Measurements from ENCODE around the gene AADAC.
"Not testable (repeated sequence)": the region's sequence is repeated elsewhere in the genome, so short reads cannot be mapped to it uniquely, and the experiment has no call there.

Gene AADAC

DNA sequence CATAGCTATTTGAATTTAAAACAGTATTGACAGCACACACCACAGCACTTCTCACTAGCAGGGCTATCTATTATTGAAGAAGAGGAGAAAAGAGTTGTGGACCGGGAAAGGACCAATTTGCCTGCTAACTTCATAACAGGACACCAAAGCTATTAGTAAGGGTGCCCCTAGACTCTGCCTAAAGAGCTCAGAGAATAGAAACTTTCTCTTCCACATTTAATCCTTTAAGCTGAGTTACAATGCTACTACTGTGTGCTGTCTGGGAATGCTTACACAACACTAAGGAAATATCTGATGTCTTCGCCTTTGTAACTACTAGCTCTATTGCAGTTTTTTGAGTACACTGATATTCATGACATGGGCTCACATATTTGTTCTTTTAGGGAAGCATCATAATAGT lies 13.5 kb upstream of the AADAC start:
- no peak for DNase-seq

DNA sequence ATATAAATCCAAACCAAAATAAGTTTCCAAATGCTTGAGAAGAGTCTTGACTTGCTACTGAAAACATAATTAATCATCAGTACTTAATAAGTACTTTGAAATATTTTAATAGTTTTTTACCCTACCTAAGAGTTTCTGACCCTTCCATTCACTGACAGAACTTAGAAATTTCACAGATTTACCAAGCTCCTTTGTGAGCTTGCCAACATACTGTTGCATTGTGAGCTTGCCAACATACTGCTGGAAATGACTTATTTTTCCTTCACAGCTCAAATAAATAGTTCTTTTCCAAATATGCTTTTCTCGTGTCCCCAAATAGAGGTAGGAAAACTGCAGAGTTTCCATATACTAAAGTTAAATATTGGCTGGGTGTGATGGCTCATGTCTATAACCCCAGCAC lies 9.6 kb upstream of the AADAC start:
- DNase-seq: no peak

DNA sequence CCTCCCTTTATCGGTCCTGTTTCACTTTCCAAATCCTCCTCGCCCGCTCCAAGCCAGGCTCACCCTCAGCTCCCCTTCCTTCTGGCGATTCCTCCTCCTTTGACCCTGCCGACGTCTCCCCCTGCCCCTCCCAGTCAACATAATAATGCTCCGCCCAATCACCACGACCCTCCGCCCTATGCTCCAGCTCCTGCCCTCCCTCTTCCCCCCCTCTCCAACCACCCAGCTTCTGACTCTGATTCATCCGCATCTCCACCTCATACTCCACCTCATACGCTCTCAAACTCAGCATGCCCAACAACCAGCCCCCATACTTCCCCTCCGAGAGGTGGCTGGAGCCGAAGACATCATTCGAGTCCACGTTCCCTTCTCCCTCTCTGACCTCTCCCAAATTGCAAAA lies 7.1 kb upstream of the AADAC start:
- DNase-seq: no peak

DNA sequence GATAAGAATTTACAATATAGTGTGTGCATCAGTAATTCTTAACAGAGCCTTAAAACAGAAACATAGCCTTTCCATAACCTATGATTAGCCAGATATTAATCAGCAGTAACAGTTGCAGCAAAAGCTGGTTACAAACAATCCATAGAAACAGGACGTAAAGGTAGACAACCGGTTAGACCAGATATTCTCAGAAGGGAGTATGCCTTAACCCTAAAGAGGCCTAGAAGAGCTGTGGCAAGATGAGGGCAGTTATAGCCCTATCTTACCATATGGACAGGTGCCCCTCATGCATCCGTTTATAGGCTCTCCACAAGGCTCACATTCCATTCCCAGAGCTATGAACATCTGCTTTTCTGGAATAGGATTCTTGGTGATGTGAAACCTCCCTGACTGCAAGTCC lies 5.0 kb upstream of the AADAC start:
- not testable (repeated sequence) for DNase-seq

DNA sequence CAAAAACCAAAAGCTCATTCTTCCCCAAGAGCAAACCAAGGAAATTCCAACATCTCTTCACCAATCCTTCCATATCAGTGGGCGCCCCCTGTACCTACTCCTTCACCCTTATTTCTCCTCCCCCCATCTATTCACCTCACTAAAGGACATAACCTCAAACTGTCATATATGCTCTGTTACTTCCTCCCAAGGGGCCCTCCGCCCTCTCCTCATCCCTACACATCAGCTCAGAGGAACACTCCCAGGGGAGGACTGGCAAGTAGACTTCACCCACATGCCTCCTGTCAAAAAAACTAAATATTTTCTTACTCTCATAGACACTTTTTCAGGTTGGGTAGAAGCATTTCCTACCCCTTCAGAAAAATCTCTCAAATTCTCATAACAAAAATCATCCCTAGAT lies 2.4 kb upstream of the AADAC start:
- no peak for DNase-seq

DNA sequence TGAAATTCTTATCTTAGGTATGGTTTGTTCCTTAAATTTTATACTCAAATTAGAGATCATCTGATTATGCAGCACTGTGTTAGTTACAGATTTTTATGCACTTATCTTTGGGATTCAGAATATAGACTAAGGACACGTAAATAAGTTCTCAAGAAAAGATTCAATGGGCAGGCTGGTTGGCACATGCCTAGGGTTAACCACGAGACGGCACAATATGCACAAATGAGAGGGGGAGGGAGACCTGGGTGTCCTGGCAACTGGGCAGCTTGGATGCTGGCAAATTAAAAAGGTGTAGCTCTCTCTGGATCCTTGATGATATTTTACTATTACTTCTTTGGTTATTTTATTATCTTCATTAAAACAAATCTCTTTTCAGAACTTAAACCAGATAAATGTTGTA lies 672 bp downstream of the AADAC start:
- DNase-seq: no peak

DNA sequence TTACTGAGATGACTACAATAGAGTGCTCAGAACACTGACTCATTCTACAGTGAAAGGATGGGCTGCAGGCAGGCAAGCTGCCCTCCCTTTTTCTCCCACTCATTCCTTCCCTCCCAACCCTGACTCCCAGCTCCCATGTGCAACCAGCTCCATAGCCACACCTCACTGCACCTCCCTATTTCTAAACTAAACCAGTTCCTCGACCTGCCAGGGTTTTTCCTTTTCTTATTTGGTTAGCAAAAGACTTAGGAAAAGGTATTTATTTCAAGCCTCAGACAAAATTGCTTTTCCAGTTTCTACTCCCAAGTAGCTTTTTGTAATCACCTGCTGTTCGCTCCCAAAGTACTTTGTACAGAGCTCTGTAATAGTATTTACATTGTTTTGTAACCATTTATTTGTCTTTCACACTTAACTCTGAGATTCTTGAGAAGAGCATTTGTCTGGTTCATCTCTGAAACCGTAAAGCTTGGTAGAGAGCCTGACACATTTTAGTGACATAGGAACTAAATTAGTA lies 2.2 kb downstream of the AADAC start:
- DNase-seq: no peak

DNA sequence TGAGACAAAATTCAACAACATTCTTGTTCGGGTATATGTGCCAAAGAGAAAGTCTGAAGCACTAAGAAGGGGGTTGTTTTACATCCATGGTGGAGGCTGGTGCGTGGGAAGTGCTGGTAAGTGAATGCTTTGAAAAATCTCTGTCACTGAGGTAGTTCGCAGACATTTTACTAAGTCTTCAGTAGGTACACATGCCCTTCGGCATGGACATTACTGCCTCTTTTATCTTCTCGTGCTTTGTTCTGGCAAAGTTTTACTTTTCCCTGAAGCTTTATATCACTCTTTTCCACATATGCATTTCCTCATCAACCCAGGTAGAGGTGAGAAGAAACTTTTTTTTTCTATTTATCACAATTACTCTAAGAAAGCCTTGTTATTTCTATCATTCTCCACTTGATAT lies 3.6 kb downstream of the AADAC start:
- no peak for DNase-seq

DNA sequence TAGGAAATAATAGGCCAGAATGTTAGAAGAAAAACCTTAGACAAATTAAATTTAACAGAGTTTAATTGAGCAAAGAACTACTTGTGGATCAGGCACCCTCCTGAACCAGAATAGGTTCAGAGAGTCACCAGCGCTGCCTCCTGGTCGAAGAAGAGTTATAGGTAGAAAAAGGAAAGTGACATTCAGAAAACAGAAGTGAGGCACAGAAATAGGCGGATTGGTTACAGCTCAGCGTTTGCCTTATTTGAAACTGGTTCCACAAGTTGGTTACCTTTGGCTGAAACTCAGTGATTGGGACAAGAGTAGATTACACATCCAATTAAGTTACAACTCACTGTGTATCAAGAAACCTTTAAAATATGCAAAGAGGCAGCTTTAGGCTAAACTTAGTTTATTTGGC lies 4.4 kb downstream of the AADAC start:
- DNase-seq: no peak

DNA sequence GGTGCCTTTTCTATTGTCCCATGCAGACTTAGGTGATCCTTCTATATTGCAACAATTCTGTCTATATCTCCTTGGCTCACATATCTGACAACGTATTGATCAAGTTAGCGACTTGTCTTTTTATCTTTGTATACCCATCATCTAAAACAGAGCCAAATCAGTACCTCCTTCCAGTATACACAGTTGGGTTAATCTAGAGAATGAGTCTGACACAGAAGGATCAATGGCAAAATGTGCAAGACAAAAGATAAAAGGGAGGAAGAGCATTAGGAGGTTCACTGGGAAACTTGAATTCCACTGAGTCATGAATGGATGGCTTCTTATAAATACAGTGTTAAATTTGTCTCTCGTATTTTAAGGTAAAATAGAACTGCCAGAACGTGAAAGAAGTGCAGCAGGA lies 6.0 kb downstream of the AADAC start:
- no peak for DNase-seq

DNA sequence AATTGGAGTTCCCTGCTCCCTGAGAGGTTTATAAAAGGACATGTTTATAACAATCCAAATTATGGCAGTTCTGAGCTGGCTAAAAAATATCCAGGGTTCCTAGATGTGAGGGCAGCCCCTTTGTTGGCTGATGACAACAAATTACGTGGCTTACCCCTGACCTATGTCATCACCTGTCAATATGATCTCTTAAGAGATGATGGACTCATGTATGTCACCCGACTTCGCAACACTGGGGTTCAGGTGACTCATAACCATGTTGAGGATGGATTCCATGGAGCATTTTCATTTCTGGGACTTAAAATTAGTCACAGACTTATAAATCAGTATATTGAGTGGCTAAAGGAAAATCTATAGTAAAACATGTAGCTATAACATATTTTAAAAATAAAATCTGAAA lies 13.9 kb downstream of the AADAC start:
- no peak for DNase-seq

DNA sequence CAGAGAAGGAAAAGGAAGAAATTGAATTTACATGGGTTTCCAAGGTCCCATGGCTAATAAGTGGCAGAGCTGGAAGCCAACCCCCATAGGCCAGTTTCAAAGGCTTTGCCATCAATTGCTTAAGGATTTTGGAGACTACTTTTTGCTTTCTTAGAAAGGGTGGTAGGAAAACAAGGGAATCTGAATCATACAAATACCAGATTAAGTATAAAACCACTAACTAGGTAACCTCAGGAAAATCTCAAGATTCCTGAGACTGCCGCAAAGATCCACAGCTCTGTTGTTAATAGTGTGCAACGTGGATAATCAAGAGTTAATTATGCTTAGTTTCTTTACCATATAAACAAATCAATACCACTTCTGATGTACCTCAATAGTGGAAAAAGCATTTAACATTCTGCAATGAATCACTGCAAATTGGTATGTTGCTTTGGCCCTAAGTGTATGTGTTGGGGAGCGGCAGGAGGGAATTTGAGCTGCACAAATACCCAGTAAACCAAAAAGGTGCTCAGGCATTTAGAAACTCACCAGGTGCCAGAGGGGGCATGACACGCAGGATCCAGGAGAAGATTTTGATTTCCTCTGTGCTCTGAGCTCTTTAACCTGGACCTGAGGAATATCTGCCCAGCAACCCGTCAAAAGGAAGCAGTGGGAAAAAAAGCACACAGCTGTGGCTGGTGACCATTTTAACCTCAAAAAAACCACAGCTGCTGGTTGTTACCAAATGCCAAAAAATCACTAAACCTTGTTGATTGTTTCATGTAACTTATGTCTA lies 22.0 kb downstream of the AADAC start:
- DNase-seq: no peak

DNA sequence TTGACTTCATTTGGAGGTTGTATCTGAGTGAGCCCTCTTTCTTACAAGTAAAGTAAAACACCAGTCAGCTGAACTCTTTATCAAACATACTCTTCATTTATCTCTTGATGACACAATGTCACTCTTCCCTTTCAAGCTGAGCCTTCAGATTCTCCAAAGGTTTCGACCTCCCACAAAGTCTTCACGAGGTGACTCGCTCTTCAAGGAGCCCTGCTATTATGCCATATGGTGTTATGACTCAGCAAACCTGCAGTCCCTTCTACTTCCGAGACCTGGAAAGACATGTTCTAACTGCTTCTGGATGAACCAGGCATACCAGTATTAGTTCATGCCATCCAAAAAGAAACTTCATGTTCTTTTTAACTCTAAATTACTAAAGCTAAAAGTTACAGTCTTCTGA lies 23.1 kb downstream of the AADAC start:
- no peak for DNase-seq

DNA sequence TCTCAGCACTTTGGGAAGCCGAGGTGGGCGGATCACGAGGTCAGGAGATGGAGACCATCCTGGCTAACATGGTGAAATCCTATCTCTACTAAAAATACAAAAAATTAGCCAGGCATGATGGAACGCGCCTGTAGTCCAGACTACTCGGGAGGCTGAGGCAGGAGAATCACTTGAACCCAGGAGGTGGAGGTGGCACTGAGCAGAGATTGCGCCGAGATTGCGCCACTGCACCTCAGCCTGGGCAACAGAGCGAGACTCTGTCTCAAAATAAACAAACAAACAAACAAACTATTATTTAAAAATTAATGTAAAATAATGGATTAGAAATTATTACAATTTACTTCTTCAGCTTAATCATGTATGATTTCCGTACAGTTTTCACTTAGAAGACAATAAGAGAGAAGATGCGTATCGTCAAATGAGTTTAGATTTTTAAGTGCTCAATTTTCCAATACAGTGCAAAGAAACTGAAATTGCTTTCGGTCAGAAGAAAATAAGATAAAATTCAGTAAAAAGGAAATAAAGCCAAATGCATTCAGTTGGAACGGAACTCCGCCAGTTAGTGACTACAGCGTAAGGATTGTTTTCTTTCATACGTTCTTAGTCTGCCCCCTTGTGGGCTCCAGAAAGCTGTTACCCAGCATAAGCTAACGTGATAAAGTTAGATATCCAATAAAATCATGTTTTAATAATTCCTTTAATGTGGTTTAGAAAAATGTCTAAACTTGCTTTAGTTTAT lies 24.8 kb downstream of the AADAC start:
- DNase-seq: no peak

DNA sequence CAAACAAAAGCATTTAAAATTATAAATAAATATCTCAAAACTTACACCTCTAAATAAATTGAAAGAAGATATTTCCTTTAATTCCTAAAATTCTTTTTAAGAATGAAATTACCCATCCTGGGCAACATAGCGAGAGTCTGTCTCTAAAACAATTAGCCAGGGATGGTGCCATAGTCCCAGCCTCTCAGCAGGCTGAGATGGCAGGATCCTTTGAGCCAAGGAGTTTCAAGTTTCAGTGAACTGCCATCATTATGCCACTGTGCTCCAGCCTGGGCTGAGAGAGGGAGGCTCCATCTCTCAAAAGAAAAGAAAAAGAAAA lies 25.4 kb downstream of the AADAC start:
- DNase-seq: no peak

DNA sequence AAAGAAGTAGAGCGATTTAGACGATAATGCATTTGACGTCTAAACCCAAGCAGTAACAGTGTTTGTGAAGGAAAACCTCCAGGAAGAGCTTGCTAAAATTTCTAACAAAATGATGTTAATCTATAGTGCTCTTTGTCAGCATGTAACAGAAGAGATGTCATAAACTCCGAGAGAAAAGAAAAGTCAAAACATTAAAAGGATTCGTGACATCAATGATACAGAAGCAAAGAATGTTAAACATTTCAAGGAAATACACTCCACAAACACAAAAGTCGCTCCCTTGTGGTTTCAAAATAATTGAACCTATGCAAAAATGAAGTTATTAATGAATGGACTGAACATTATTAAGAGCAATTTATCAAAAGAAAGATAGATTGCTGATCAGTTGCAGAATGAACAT lies 27.9 kb downstream of the AADAC start:
- DNase-seq: no peak

DNA sequence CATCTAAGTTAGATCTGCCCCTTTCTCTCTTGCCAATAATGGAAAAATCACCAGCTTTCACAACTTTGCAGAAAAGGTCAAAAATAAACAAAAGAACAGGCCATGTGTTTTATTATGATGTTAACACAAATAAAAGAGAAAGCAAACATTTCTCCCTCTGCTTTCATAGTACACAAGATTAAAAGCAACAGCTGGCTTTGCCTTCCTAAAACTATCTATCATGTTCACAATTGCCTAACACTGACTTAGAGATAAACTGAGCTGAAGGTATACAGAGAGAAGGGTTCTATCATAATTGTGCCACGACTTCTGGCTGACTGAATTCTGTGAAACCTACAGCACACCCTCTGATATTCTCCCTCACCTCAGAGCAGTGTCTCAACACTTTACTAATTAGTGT lies 29.4 kb downstream of the AADAC start:
- DNase-seq: no peak

DNA sequence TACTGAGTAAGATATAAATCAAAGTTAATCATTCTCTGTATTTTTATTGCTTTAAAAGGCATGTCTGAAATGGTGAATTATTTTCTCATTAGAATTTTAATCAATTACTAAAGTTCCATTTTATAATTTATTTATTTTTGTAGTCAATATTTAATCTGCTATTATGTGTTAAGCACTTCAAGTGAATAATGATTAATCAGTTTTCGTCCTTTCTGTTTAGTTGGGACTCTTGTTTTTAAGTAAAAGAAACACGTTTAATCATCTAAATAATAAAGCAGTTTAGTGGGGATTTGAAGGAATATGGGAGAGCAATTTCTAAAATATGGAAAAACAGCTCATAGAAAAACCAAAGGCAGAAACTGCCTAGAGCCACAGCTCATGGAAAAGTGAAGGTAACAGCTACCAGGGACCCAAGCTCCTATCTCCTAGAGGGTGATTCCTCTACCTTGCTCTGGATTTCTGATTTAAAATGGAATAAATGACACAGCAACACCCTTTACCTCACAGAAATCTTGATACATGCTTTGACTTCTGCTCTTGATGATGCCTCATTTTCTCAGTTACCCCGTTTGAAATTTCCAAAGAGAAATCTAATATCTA lies 31.5 kb downstream of the AADAC start:
- DNase-seq: no peak

DNA sequence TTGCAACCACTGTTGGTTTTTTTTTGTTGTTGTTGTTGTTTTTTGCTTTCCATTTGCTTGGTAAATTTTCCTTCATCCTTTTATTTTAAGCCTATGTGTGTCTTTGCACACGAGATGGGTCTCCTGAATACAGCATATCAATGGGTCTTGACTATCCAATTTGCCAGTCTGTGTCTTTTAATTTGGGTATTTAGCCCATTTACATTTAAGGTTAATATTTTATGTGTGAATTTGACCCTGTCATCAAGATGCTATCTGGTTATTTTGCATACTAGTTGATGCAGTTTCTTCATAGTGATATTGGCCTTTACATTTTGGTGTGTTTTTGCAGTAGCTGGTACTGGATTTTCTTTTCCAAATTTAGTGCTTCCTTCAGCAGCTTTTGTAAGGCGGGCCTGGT lies 36.1 kb downstream of the AADAC start:
- DNase-seq: not testable (repeated sequence)

DNA sequence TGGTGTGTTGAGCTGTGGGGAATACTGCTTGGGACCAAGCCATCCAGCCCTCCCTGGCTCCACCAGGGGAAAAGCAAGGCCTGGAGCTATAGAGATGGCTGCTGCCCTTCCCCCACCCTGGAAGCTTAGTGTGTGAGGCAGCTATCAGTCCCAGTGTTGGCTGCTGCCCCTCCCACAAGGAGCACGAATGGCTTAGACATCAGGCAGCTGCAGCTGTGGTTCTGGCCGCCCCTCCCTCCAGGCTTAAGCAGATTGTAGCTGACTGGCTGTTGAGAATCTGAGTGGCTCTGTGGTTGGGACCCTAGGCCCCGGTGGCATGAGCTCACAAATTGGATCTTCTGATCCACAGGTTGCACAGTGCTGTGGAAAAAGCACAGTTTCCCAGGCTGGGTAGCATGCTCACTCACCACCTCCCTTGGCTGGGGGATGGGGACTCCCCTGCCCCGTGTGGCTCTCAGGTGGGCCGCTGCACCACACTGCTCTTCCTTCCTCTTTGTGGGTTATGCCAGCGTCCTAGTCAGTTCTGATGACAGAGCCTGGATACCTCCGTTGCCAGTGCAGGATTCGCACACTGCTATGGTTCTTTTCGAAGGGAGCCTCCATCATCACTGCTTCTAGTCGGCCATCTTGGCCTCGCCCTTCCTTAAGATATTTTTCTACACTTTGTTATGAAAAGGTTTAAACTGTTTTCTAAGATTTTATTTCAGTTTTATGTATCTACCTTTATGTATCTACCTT lies 38.3 kb downstream of the AADAC start:
- DNase-seq: no peak

DNA sequence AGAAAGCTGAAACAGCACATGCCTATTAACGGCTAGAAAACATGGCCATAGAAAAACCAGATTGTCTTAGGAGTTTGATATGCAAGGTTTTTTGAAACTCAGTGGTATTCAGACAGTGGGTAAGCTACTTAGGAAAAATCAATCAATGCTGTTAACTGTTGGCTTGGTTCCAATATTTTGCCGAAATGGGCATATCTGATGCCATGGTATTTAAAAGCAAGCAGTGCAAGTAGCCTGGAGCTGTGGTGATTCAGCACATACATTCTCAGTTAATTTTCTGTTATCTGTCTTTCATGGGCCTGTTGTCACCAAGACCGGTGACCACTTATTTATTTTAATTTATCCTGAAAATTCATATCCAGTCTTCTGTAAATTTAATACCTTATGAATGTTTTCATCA lies 42.2 kb downstream of the AADAC start:
- DNase-seq: no peak

DNA sequence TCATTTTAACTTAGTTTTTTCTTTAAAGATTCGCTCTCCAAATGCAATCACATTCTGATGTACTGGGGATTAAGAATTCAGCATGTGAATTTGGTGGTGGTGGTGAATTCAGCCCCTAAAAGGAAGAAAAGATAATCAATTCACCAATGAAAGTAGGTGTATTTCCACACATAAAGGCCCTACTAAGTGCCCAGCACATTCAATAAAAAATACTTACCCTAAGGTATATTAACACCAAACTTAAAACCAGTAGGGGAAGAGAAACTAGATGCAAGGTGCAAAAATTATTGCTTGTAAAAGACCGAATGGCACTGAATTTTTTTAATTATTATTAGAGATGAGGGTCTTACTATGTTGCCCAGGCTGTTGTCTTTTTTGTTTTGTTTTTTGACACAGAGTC lies 42.7 kb downstream of the AADAC start:
- DNase-seq: no peak

DNA sequence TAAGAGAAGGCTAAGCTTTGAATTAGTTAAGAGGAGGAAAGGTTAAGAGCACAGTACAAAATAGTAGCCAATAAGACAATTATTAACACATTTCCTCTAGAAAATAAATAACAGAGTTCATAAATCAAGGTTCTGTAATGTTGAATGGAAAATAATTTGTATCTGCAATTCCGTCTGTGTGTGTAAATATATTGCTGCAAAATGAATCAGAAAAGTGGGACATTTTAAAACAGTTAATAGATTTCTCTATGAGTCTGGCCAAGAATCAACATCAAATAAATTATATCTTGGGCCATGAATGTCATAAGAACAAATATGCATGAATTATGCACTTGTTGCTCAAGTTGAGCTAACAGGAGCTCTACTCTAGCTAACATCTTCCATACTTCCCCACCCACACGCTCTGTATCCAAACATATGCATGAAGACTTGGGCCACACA lies 45.3 kb downstream of the AADAC start:
- DNase-seq: no peak
